CD4-positive, alpha-beta T cell (primary cell): Measurements from ENCODE around the gene MED31. TPM values are rescaled to one million over a fixed set of nuclear protein-coding genes. Genes with fewer than 3 reads are reported as not detected.
"Not testable (repeated sequence)": the region's sequence is repeated elsewhere in the genome, so short reads cannot be mapped to it uniquely, and the experiment has no call there.

Experiments
- ATAC-seq: fragments of 200-7000 bp; cut with Tn5 transposase; one replicate; pipeline ENCODE4 v1.10.0; 2022; ENCODE audit warnings: mild to moderate bottlenecking; ENCODE audit not compliant: poor library complexity
- CTCF ChIA-PET: fragments of 350-600 bp; sonication (Branson Sonifier 250); formaldehyde crosslinking; loops from one replicate; lab custom pipeline; 2021; ENCODE audit warnings: antibody characterized with exemption, inconsistent platforms; lab: Charles Lee
- POLR2A ChIA-PET: fragments of 350-600 bp; sonication (Branson Sonifier 250); formaldehyde crosslinking; loops from one replicate; lab custom pipeline; 2021; ENCODE audit warnings: antibody characterized with exemption, inconsistent platforms; lab: Charles Lee
- DNase-seq, 14 experiments: peaks; one replicate each; pipeline ENCODE4 v3.0.0-alpha.2; 2013 to 2020; ENCODE audit warnings: mixed read lengths in 2 of 14
- H3K27ac ChIP-seq, 2 donors: one replicate each; pipeline versions ENCODE4 v1.5.1 to v1.7.0; 2013; ENCODE audit warnings: low read length in 2 of 2, low read depth in 1 of 2, mild to moderate bottlenecking in 1 of 2
- H3K27me3 ChIP-seq, 2 experiments: 1 replicate in 1 of 2; 2 replicates in 1 of 2; pipeline versions ENCODE4 v1.6.1 to v1.7.0; 2013; ENCODE audit warnings: low read length in 2 of 2, control low read depth in 1 of 2, mild to moderate bottlenecking in 1 of 2, moderate library complexity in 1 of 2; ENCODE audit not compliant: insufficient read depth in 2 of 2, control insufficient read depth in 1 of 2
- H3K36me3 ChIP-seq: one replicate; pipeline ENCODE4 v1.6.1; 2013; ENCODE audit warnings: low read length, control low read depth; ENCODE audit not compliant: insufficient read depth
- H3K4me1 ChIP-seq: one replicate; pipeline ENCODE4 v1.6.1; 2013; ENCODE audit warnings: low read length, control low read depth; ENCODE audit not compliant: insufficient read depth
- H3K4me3 ChIP-seq: one replicate; pipeline ENCODE4 v1.5.1; 2013; ENCODE audit warnings: mild to moderate bottlenecking, low read length, moderate library complexity
- H3K9me3 ChIP-seq, 2 experiments: 1 replicate in 1 of 2; 2 replicates in 1 of 2; pipeline versions ENCODE4 v1.6.1 to v1.7.0; 2013; ENCODE audit warnings: low read length in 2 of 2, mild to moderate bottlenecking in 2 of 2, control low read depth in 1 of 2, moderate library complexity in 1 of 2; ENCODE audit not compliant: control insufficient read depth in 1 of 2, insufficient read depth in 1 of 2
- H3K27ac Mint-ChIP-seq: one replicate; pipeline ENCODE4 v1.8.0; 2020; ENCODE audit warnings: mixed read lengths
- H3K27me3 Mint-ChIP-seq: one replicate; pipeline ENCODE4 v1.8.0; 2021; ENCODE audit warnings: mixed read lengths
- H3K36me3 Mint-ChIP-seq: one replicate; pipeline ENCODE4 v1.8.0; 2021; ENCODE audit warnings: low read depth, mixed read lengths
- H3K4me1 Mint-ChIP-seq: one replicate; pipeline ENCODE4 v1.8.0; 2021; ENCODE audit warnings: low read depth, mixed read lengths
- H3K4me3 Mint-ChIP-seq: one replicate; pipeline ENCODE4 v1.8.0; 2020; ENCODE audit warnings: mild to moderate bottlenecking, mixed read lengths
- H3K9me3 Mint-ChIP-seq: one replicate; pipeline ENCODE4 v1.8.0; 2020; ENCODE audit warnings: mixed read lengths
- intact Hi-C, 2 experiments: fragments of 100-400 bp; cut with DNase I in 1 of 2; cut with micrococcal nuclease in 1 of 2; formaldehyde crosslinking; loops; one replicate each; pipeline versions ENCODE4 v1.15.1 to v1.9.0; 2023 to 2025; cut with DNase I, micrococcal nuclease
- total RNA-seq, 174 experiments: library from RNA in 2 of 174; stranded (reverse) in 2 of 174; gene quantifications; one replicate each; pipeline ENCODE4 v1.2.3 and lab custom pipeline; 2021 to 2026
- TF ChIP-seq, protein P1 (sequence below): fragments of 200-600 bp; IDR thresholded peaks from one replicate; pipeline ENCODE4 v1.8.0; 2022; ENCODE audit warnings: antibody characterized with exemption, mild to moderate bottlenecking

MED31 gene
- total RNA-seq, 2 experiments from 2014 or later: 31.4 to 32.0 TPM

DNA sequence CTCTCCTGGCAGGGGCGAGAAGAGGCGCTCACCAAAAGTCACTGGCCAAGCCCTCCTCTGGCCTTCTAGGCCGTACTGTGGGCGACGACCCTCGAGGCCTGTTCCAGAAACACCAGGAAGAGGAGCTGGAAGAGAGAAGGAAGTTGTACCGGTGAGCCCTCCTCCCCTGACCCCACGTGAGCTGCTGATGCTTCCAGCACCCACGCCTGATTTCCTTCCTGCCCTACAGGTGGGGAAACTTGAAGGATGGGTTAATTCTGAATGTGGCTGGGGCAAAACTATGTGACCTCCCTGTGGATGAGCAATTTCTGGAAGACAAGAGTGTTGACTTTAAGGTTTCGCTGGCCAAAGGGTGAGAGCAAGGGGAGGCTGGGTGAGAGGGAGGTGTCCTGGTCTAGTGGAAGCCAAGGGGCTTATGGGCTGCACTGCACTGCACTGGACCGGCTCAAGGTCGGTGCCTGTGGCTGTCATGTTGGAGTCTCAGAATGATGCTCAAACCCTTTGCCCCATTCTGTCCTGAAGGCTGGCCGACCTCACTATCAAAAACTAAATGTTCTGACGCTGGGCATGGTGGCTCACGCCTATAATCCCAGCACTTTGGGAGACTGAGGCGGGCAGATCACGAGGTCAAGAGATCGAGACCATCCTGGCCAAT lies 6.4 kb upstream of the MED31 start:
- H3K27ac ChIP-seq: peak overlapping the region; percentile 36 to 53
- ChIA-PET CTCF (no interaction called here), POLR2A (interaction anchor here (1.0 to 1.1 kb wide), 2 partner anchors 17 to 1737 kb away, joined by 3 to 13 read pairs; partner anchors contain the start of genes KIAA0753 and TXNDC17)
- H3K27me3 ChIP-seq: peaks cover 0 to 4% of the 10 kb centered on the region in 2 experiments
- H3K36me3 ChIP-seq: peaks cover 4% of the 10 kb centered on the region
- Mint-ChIP-seq H3K27ac (peak overlapping the region; percentile 96), H3K27me3 (no peaks in the 10 kb centered on the region), H3K4me1 (peaks cover 48% of the 10 kb centered on the region), H3K4me3 (peak overlapping the region; percentile 97), H3K36me3 (peaks cover 14% of the 10 kb centered on the region), H3K9me3 (no peaks in the 10 kb centered on the region)
- peaks cover 34% of the 10 kb centered on the region for H3K4me1 ChIP-seq
- H3K4me3 ChIP-seq: peak overlapping the region; percentile 66
- no peak for DNase-seq
- intact Hi-C loops: no loop called here
- no peaks in the 10 kb centered on the region for H3K9me3 ChIP-seq
- TF ChIP-seq, protein P1, sequence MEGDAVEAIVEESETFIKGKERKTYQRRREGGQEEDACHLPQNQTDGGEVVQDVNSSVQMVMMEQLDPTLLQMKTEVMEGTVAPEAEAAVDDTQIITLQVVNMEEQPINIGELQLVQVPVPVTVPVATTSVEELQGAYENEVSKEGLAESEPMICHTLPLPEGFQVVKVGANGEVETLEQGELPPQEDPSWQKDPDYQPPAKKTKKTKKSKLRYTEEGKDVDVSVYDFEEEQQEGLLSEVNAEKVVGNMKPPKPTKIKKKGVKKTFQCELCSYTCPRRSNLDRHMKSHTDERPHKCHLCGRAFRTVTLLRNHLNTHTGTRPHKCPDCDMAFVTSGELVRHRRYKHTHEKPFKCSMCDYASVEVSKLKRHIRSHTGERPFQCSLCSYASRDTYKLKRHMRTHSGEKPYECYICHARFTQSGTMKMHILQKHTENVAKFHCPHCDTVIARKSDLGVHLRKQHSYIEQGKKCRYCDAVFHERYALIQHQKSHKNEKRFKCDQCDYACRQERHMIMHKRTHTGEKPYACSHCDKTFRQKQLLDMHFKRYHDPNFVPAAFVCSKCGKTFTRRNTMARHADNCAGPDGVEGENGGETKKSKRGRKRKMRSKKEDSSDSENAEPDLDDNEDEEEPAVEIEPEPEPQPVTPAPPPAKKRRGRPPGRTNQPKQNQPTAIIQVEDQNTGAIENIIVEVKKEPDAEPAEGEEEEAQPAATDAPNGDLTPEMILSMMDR: no peak
- ATAC-seq: no peak

DNA sequence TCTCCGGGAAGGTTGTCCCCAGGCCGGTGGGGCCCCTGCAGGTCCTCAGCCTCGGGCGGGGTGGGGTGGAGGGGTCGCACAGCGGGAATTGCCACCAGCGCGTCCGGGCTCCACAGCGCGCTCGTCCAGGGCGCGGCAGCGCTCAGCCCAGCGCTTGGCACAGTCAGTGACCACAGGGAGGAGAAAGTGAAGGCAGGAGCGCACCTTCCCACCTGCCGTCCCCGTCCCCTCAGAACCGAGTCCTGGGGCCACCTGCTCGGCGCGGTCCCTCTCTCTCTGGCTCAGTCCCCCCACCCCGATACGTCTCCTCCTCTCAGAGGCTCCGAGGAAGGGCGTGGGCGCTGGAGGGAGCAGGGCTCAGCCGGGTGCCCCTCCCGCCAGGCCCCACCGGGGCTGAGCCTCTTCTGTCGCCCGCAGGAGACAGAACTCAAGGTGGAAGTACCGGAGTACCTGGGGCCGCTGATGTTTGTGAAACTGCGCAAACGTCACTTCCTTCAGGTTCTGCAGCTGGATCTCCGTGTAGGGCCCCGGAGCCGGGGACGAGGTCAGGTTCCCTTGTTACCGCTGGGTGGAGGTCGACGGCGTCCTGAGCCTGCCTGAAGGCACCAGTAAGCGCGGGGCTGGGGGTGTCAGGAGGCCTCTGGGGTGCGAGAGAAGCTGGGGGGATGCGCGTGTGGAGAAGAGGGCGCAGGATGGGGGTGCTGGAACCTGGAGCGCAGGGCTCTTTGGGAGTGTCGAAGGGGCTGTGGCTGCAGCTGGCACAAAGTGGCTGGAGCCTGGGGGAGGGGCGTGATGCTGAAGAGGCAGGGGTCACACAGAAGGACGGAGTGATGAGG lies 5.6 kb upstream of the MED31 start:
- H3K27me3 ChIP-seq, H3K9me3 Mint-ChIP-seq, CTCF ChIA-PET, H3K27me3 Mint-ChIP-seq, intact Hi-C loops, H3K36me3 ChIP-seq, H3K9me3 ChIP-seq: not testable (repeated sequence)
- DNase-seq (peak; percentile 53 to 87 (median 64)), ATAC-seq (peak; percentile 94)
- Mint-ChIP-seq H3K4me3 (peak overlapping the region; percentile 97), H3K4me1 (peaks cover 54% of the 10 kb centered on the region), H3K36me3 (peaks cover 14% of the 10 kb centered on the region), H3K27ac (peak overlapping the region; percentile 96)
- POLR2A ChIA-PET: interaction anchor here (0.8 to 1.1 kb wide), 3 partner anchors 16 to 1737 kb away, joined by 3 to 13 read pairs (median 3); partner anchors contain the start of genes KIAA0753, SLC16A13 and TXNDC17
- peak overlapping the region; percentile 66 for H3K4me3 ChIP-seq
- peak overlapping the region; percentile 36 to 53 for H3K27ac ChIP-seq
- H3K4me1 ChIP-seq: peaks cover 40% of the 10 kb centered on the region

DNA sequence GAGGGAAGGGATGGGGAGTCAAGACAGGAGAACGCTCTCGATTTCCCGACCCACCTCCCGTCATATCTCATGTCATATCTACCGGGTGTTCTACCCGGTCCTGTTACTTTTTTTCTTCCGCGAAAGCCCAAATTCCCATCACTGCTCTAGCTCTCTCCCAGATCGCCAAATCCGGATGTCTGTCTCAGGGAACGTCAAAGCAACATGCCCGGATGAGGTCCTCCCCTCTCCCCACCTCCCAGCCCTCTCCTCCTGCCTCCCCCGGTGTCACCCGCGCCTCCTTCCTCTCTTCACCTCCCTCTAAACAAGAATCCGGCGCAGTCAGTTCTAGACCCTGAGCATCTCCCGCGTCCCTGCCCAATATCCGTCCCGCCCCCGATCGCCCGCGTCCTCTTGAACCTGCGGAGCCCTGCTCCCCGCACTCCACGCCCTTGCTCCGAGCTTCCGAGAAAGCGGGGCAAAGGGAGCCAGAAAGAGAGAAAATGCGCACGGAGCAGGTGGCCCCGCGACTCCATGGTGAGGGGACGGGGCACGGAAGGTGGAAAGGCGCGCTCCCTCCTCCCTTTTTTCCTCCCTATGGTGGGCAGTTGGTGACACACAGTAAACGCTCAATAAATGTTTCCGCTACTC lies 4.4 kb upstream of the MED31 start:
- H3K27me3 Mint-ChIP-seq, DNase-seq, POLR2A ChIA-PET, H3K36me3 ChIP-seq, CTCF ChIA-PET, ATAC-seq, H3K27me3 ChIP-seq, intact Hi-C loops, H3K27ac ChIP-seq, H3K9me3 Mint-ChIP-seq, H3K9me3 ChIP-seq: not testable (repeated sequence)
- H3K4me3 ChIP-seq: peak overlapping the region; percentile 66
- H3K4me3 Mint-ChIP-seq: peak overlapping the region; percentile 84
- peaks cover 46% of the 10 kb centered on the region for H3K4me1 ChIP-seq
- H3K27ac Mint-ChIP-seq: peak overlapping the region; percentile 66
- peaks cover 13% of the 10 kb centered on the region for H3K36me3 Mint-ChIP-seq
- H3K4me1 Mint-ChIP-seq: peaks cover 58% of the 10 kb centered on the region
